Measurements from ENCODE around the gene RASAL2. TPM values are rescaled to one million over a fixed set of nuclear protein-coding genes. Genes with fewer than 3 reads are reported as not detected.

RASAL2 gene
- total RNA-seq, 1 experiment from 2014 or later, result 56.9 TPM

DNA sequence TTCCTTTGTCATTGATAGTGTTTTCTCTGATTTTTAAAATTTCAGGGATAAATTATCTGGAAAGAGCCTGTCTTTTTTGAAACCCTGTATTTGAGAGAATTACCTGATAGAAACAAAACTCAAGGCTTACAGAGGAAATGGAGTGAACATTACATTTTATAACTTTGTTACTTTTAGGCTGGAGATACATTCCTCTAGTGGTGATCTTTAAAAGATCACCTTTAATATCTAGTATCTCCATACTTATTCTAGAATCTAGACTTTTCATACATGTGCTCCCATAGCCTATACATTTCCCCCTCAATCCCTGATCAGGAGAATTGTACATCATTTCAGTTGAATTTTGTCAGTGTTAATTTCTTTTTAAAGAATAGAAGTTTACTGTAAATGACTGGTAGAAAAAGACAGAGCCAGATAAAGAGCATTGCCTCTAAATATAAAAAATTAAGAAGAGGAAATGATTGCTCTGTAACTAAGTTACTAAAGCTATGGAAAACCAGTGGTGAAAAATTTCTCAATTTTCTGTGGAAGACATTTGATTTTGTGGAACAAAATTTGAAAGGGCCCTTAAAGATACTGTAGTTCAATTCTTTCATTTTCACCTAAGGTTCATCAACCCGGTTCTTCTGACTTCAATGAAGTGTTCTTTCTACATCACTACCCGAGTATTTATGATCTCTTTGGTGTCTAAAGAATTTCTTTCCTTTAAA is 33.7 kb downstream of the RASAL2 start:
- H3K4me3 Mint-ChIP-seq (ENCODE audit: unreplicated experiment), result peak overlapping the region; percentile 60

DNA sequence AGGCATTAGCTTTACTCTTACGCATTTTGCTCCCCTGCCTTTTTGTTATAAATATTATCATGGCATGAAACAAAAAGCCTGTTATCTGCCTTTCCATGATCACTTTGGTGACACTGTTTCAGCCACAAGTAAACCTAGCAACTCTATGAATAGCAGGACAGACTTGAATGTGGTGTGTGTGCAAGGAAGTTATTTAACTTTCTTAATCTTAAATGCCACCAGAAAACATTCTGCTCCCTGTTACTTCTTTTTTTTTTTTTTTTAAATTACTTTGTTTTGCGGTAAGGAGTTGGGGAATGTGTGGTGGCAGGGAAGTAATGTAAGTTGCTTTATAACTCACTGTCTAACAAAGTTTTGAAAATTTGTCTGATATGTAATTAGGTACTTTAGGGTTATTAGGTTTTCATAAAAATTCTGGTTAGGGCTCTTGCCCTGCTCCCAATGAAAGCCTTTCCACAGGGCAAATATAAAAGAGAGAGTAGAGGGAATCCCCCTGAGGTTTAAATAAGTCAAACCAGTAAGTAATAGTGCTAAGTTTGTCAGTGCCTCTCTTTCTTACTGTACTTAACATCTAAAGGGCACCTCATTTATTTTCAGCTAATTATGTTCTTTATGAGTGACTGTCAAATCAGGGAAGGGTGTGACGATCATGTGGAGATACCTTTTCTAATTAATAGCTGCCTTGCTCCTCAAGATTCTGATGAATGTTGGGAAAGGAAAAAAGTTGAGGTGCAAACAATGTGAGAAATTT is 39.5 kb downstream of the RASAL2 start:
- BruUV-seq (replicated peaks), result no TSS peak
- CTCF ChIA-PET, result interaction anchor here (0.6 to 2.2 kb wide), 6 partner anchors 8 to 101 kb away, joined by 3 to 7 read pairs (median 4); no protein-coding TSS in a partner anchor
- POLR2A ChIA-PET, result interaction anchor here (0.6 to 2.0 kb wide), 4 partner anchors 39 to 106 kb away, joined by 3 to 11 read pairs (median 4); partner anchors contain the start of gene RASAL2
- no peak for DNase-seq (ENCODE audit: unreplicated experiment)
- Mint-ChIP-seq H3K4me1 (ENCODE audit: insufficient read depth, unreplicated experiment) (peaks cover 41% of the 10 kb centered on the region), H3K27me3 (ENCODE audit: insufficient read depth, unreplicated experiment) (no peaks in the 10 kb centered on the region), H3K27ac (ENCODE audit: low read depth, unreplicated experiment) (peak overlapping the region; percentile 57), H3K4me3 (ENCODE audit: unreplicated experiment) (no peak overlapping the region), H3K36me3 (ENCODE audit: insufficient read depth, unreplicated experiment) (no peaks in the 10 kb centered on the region), H3K9me3 (ENCODE audit: unreplicated experiment) (no peaks in the 10 kb centered on the region)
- intact Hi-C loops (cut with micrococcal nuclease), result no loop called here
- TF ChIP-seq, protein P1, sequence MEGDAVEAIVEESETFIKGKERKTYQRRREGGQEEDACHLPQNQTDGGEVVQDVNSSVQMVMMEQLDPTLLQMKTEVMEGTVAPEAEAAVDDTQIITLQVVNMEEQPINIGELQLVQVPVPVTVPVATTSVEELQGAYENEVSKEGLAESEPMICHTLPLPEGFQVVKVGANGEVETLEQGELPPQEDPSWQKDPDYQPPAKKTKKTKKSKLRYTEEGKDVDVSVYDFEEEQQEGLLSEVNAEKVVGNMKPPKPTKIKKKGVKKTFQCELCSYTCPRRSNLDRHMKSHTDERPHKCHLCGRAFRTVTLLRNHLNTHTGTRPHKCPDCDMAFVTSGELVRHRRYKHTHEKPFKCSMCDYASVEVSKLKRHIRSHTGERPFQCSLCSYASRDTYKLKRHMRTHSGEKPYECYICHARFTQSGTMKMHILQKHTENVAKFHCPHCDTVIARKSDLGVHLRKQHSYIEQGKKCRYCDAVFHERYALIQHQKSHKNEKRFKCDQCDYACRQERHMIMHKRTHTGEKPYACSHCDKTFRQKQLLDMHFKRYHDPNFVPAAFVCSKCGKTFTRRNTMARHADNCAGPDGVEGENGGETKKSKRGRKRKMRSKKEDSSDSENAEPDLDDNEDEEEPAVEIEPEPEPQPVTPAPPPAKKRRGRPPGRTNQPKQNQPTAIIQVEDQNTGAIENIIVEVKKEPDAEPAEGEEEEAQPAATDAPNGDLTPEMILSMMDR (IDR thresholded peaks at IDR 0.05; ENCODE audit: unreplicated experiment), result no peak

More for the DNA sequence above, 33.7 kb downstream of the RASAL2 start:
- intact Hi-C loops (cut with micrococcal nuclease), result loop anchor here (5.0 kb wide), 1 partner anchor 75 kb away; no protein-coding TSS in a partner anchor
- H3K4me1 Mint-ChIP-seq (ENCODE audit: insufficient read depth, unreplicated experiment), result peaks cover 41% of the 10 kb centered on the region
- CTCF ChIA-PET, result interaction anchor here (0.7 to 3.3 kb wide), 3 partner anchors 33 to 777 kb away, joined by 3 to 12 read pairs (median 3); partner anchors contain the start of gene RASAL2
- no peaks in the 10 kb centered on the region for H3K27me3 Mint-ChIP-seq (ENCODE audit: insufficient read depth, unreplicated experiment)
- TF ChIP-seq, protein P1 (IDR thresholded peaks at IDR 0.05; ENCODE audit: unreplicated experiment), result no peak
- POLR2A ChIA-PET, result interaction anchor here (0.8 to 6.9 kb wide), 5 partner anchors 10 to 67 kb away, joined by 3 to 93 read pairs (median 4); partner anchors contain the start of gene RASAL2
- no peak for DNase-seq (ENCODE audit: unreplicated experiment)
- H3K36me3 Mint-ChIP-seq (ENCODE audit: insufficient read depth, unreplicated experiment), result no peaks in the 10 kb centered on the region
- BruUV-seq (replicated peaks), result no TSS peak
- peak overlapping the region; percentile 96 for H3K27ac Mint-ChIP-seq (ENCODE audit: low read depth, unreplicated experiment)
- H3K9me3 Mint-ChIP-seq (ENCODE audit: unreplicated experiment), result no peaks in the 10 kb centered on the region

DNA sequence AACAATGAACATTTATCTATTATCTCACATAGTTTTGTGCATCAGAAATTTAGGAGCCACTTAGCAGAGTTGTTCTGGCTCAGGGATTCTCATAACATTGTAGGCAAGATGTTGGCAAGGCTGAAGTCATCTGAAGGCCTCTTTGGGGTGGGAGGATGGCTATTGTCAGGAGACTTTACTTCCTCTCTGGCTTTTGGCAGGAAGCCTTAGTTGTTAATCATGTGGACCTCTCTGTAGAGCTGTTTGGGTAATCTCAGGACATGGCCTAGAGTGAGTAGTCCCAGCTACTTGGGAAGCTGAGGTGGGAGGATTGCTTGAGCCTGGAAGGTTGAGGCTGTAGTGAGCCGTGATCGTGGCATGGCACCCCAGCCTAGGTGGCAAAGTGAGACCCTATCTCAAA is 40.2 kb downstream of the RASAL2 start:
- Mint-ChIP-seq H3K36me3 (ENCODE audit: insufficient read depth, unreplicated experiment) (no peaks in the 10 kb centered on the region), H3K4me1 (ENCODE audit: insufficient read depth, unreplicated experiment) (peaks cover 34% of the 10 kb centered on the region), H3K27me3 (ENCODE audit: insufficient read depth, unreplicated experiment) (no peaks in the 10 kb centered on the region), H3K4me3 (ENCODE audit: unreplicated experiment) (no peak overlapping the region), H3K9me3 (ENCODE audit: unreplicated experiment) (no peaks in the 10 kb centered on the region), H3K27ac (ENCODE audit: low read depth, unreplicated experiment) (peak overlapping the region; percentile 57)
- peak; percentile 61 for DNase-seq (ENCODE audit: unreplicated experiment)
- BruUV-seq (replicated peaks), result no TSS peak
- intact Hi-C loops (cut with micrococcal nuclease), result no loop called here
- POLR2A ChIA-PET, result interaction anchor here (0.6 to 2.0 kb wide), 3 partner anchors 40 to 102 kb away, joined by 3 to 11 read pairs (median 4); partner anchors contain the start of gene RASAL2
- CTCF ChIA-PET, result interaction anchor here (0.5 to 1.9 kb wide), 5 partner anchors 12 to 102 kb away, joined by 3 to 6 read pairs (median 5); no protein-coding TSS in a partner anchor
- TF ChIP-seq, protein P1 (IDR thresholded peaks at IDR 0.05; ENCODE audit: unreplicated experiment), result no peak

DNA sequence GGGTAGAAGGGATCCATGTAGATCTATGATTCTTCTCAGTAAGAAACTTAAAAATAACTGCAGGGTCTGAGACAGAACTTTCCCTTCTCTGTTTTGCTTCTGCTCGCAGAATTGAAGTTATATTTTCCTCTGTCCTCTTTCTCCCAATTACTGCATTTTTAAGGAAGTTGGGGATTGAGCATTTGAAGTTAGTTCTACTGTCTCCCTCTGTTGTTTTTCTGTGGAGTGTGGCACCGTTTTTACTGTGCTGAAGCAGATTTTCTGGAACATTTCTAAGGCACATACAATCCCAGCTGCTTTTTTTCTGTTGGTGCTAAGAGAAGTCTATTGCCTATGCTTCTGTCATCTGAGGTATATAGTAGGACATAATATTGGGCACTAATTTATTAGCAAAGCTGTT is 43.3 kb downstream of the RASAL2 start:
- no peak for DNase-seq (ENCODE audit: unreplicated experiment)
- Mint-ChIP-seq H3K27me3 (ENCODE audit: insufficient read depth, unreplicated experiment) (no peaks in the 10 kb centered on the region), H3K9me3 (ENCODE audit: unreplicated experiment) (peaks cover 7% of the 10 kb centered on the region), H3K4me3 (ENCODE audit: unreplicated experiment) (no peak overlapping the region), H3K36me3 (ENCODE audit: insufficient read depth, unreplicated experiment) (peaks cover 12% of the 10 kb centered on the region), H3K4me1 (ENCODE audit: insufficient read depth, unreplicated experiment) (peaks cover 33% of the 10 kb centered on the region), H3K27ac (ENCODE audit: low read depth, unreplicated experiment) (peak overlapping the region; percentile 37)
- intact Hi-C loops (cut with micrococcal nuclease), result no loop called here
- TF ChIP-seq, protein P1 (IDR thresholded peaks at IDR 0.05; ENCODE audit: unreplicated experiment), result no peak
- BruUV-seq (replicated peaks), result no TSS peak
- CTCF ChIA-PET, result interaction anchor here (0.6 to 1.5 kb wide), 4 partner anchors 11 to 150 kb away, joined by 3 to 13 read pairs (median 4); partner anchors contain the start of gene RASAL2
- POLR2A ChIA-PET, result interaction anchor here (3.5 kb wide), 1 partner anchor 43 kb away, joined by 14 read pairs; the partner anchor contains the start of gene RASAL2

All from MCF 10A (cell line).